Left ventricle myocardium inferior (tissue), 1 donor: ENCODE measurements around the gene LRIG3. TPM values are rescaled to one million over a fixed set of nuclear protein-coding genes. Genes with fewer than 3 reads are reported as not detected.
"Not testable (repeated sequence)": the region's sequence is repeated elsewhere in the genome, so short reads cannot be mapped to it uniquely, and the experiment has no call there.

Experiments used
- DNase-seq: peaks from one replicate; pipeline ENCODE4 v3.0.0-alpha.2; 2020
- H3K27ac ChIP-seq: fragments of 200-600 bp; replicated peaks from 2 replicates; pipeline ENCODE4 v1.8.0; 2021
- H3K27me3 ChIP-seq: fragments of 200-600 bp; 2 replicates; pipeline ENCODE4 v1.8.0; 2021; ENCODE audit warnings: low read depth
- H3K36me3 ChIP-seq: fragments of 200-600 bp; 2 replicates; pipeline ENCODE4 v1.8.0; 2021
- H3K4me1 ChIP-seq: fragments of 200-600 bp; 2 replicates; pipeline ENCODE4 v1.8.0; 2021
- H3K4me3 ChIP-seq: fragments of 200-600 bp; 2 replicates; pipeline ENCODE4 v1.8.0; 2021; ENCODE audit warnings: mild to moderate bottlenecking, moderate library complexity
- H3K9me3 ChIP-seq: fragments of 200-600 bp; replicated peaks from 2 replicates; pipeline ENCODE4 v1.8.0; 2021
- CTCF ChIP-seq: fragments of 200-600 bp; IDR thresholded peaks from 2 replicates; pipeline ENCODE4 v1.8.0; 2021; ENCODE audit warnings: antibody characterized with exemption, mild to moderate bottlenecking, borderline replicate concordance
- intact Hi-C: fragments of 100-400 bp; cut with micrococcal nuclease; formaldehyde crosslinking; loops from one replicate; pipeline ENCODE4 v1.11.0; 2022
- total RNA-seq: library from RNA; stranded (reverse); fragmentation: NEBNext Ultra II Directional; extraction: Animal tissue kit (Norgen Biotek cat#: 25700); gene quantifications from one replicate; pipeline ENCODE4 v1.2.1, GENCODE V29; 2021
- donor health status: DM: no; HTN: yes; CAD: no; lungs with severe emphysema.

Gene LRIG3
- total RNA-seq, 1 donor from 2014 or later = 4.5 TPM

GRCh38 chr12:58957298-58957697 lies 37.0 kb upstream of the LRIG3 start:
- no peak for DNase-seq
- Histone ChIP-seq H3K27me3 (no peaks in the 10 kb centered on the region), H3K36me3 (no peaks in the 10 kb centered on the region), H3K4me1 (no peaks in the 10 kb centered on the region), H3K9me3 (no peaks in the 10 kb centered on the region), H3K27ac (no peak overlapping the region), H3K4me3 (no peak overlapping the region)
- intact Hi-C loops = no loop called here
- no peak for TF ChIP-seq CTCF

- intact Hi-C loops = no loop called here
- no peak for TF ChIP-seq CTCF
- H3K27me3 ChIP-seq = no peaks in the 10 kb centered on the region
- no peak for DNase-seq
- no peaks in the 10 kb centered on the region for H3K36me3 ChIP-seq
- H3K4me3 ChIP-seq = no peak overlapping the region
- no peak overlapping the region for H3K27ac ChIP-seq
- H3K9me3 ChIP-seq = no peaks in the 10 kb centered on the region
- no peaks in the 10 kb centered on the region for H3K4me1 ChIP-seq
Observed at GRCh38 chr12:58955849-58956248, 35.5 kb upstream of the LRIG3 start.

- Histone ChIP-seq H3K36me3 (no peaks in the 10 kb centered on the region), H3K9me3 (peaks cover 3% of the 10 kb centered on the region), H3K27me3 (no peaks in the 10 kb centered on the region), H3K27ac (no peak overlapping the region), H3K4me1 (no peaks in the 10 kb centered on the region), H3K4me3 (no peak overlapping the region)
- no peak for DNase-seq
- intact Hi-C loops = no loop called here
- no peak for TF ChIP-seq CTCF
Observed at GRCh38 chr12:58954002-58954401, 33.7 kb upstream of the LRIG3 start.

GRCh38 chr12:58950739-58951100 lies 30.4 kb upstream of the LRIG3 start:
- Histone ChIP-seq H3K4me3 (no peak overlapping the region), H3K36me3 (no peaks in the 10 kb centered on the region), H3K9me3 (peaks cover 18% of the 10 kb centered on the region), H3K27ac (no peak overlapping the region), H3K4me1 (no peaks in the 10 kb centered on the region), H3K27me3 (no peaks in the 10 kb centered on the region)
- DNase-seq = no peak
- intact Hi-C loops = no loop called here
- no peak for TF ChIP-seq CTCF

- intact Hi-C loops, H3K4me3 ChIP-seq, H3K36me3 ChIP-seq, H3K27ac ChIP-seq, H3K4me1 ChIP-seq, DNase-seq, H3K27me3 ChIP-seq: not testable (repeated sequence)
- peaks cover 18% of the 10 kb centered on the region for H3K9me3 ChIP-seq
Observed at GRCh38 chr12:58949954-58950738, 29.8 kb upstream of the LRIG3 start.

GRCh38 chr12:58943079-58943478 lies 22.8 kb upstream of the LRIG3 start:
- DNase-seq = no peak
- H3K9me3 ChIP-seq = peaks cover 6% of the 10 kb centered on the region
- no peak for TF ChIP-seq CTCF
- no peak overlapping the region for H3K27ac ChIP-seq
- no peaks in the 10 kb centered on the region for H3K27me3 ChIP-seq
- H3K4me3 ChIP-seq = no peak overlapping the region
- no peaks in the 10 kb centered on the region for H3K4me1 ChIP-seq
- no peaks in the 10 kb centered on the region for H3K36me3 ChIP-seq
- intact Hi-C loops = no loop called here
